GM12875 (cell line): ENCODE results near the gene MAGI1.

ENCODE experiments used
- H3K4me3 ChIP-seq: one replicate; pipeline ENCODE4 v1.5.1; 2011; ENCODE audit warnings: low read depth, low read length, control low read depth
- CTCF ChIP-seq: IDR thresholded peaks from 2 replicates; pipeline ENCODE4 v1.5.1; 2011; ENCODE audit warnings: low read depth, mild to moderate bottlenecking, control low read depth, inconsistent platforms, low read length, moderate library complexity, borderline replicate concordance; ENCODE audit not compliant: insufficient read depth

MAGI1 gene

GRCh38 chr3:66038726-66039589, at the start of gene MAGI1:
TSS of gene MAGI1 (minus strand) at chr3:66038918. CDS start at chr3:66038308, 610 bp downstream.
- peak within 1 kb of the TSS; percentile 26 for H3K4me3 ChIP-seq
- TF ChIP-seq CTCF = no peak

GRCh38 chr3:66083784-66084213, 45.1 kb upstream of the MAGI1 start:
- H3K4me3 ChIP-seq = no peak overlapping the region
- no peak for TF ChIP-seq CTCF

GRCh38 chr3:66083096-66083678, 44.5 kb upstream of the MAGI1 start:
- no peak for TF ChIP-seq CTCF
- no peak overlapping the region for H3K4me3 ChIP-seq

- no peak overlapping the region for H3K4me3 ChIP-seq
- no peak for TF ChIP-seq CTCF
These were observed 44.0 kb upstream of the MAGI1 start for GRCh38 chr3:66082679-66083078.

GRCh38 chr3:66080167-66080566, 41.4 kb upstream of the MAGI1 start:
- no peak for TF ChIP-seq CTCF
- no peak overlapping the region for H3K4me3 ChIP-seq

GRCh38 chr3:66077973-66078372, 39.3 kb upstream of the MAGI1 start:
- no peak for TF ChIP-seq CTCF

More at GRCh38 chr3:66077973-66078372, 39.3 kb upstream of the MAGI1 start:
- H3K4me3 ChIP-seq = no peak overlapping the region
